ENCODE data around the gene PTRH1.

The PTRH1 gene

DNA sequence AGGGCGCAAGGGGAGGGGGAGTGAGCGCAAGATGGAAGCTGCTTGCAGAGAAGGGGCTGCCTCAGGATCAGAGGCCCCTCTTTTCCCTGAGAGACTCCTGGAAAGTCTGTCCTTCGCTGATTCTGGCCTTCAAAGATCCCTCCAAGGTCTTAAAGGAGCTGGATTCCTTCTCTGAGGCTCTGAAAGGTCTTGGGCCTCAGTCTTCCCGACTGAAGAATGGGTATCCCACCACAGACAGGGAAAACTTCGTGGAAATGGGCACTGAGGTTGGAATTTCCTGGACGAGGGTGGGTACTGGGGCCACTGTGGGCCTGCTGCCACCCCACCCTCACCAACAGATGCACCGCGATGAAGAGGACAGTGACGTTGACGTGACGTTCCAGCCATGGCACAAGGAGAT is 3.1 kb downstream of the PTRH1 start:
- DNase-seq (ENCODE audit: low read depth) = no peak
- no peak overlapping the region for H3K4me3 ChIP-seq (replicated peaks; ENCODE audit: low read depth, low read length)
- no peak for TF ChIP-seq CTCF (IDR thresholded peaks at IDR 0.05; ENCODE audit: low read length, missing control alignments)

DNA sequence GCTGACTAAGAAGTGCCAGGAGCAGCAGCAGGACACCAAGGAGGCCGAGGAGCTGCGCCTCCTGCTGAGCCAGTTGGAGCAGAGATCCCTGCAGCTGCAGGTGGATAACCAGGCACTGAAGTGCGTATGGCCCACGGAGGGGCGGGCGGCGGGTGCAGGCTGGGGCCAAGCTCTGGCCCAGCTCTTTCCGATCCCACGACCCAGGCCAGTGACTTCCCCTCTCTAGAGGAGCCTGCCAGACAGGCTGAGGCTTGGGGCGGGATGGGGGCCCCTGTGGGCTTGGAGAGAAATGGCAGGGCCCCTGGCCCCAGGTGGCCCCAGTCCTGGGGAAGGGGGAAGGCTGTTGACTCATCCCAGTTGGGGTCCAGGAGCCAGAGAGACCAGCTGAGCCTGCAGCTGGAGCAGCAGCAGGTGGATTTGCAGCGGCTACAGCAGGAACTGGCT is 3.6 kb downstream of the PTRH1 start:
- H3K4me3 ChIP-seq (replicated peaks; ENCODE audit: low read depth, low read length) = no peak overlapping the region
- no peak for TF ChIP-seq CTCF (IDR thresholded peaks at IDR 0.05; ENCODE audit: low read length, missing control alignments)
- no peak for DNase-seq (ENCODE audit: low read depth)

- H3K4me3 ChIP-seq (replicated peaks; ENCODE audit: low read depth, low read length) = no peak overlapping the region
- no peak for TF ChIP-seq CTCF (IDR thresholded peaks at IDR 0.05; ENCODE audit: low read length, missing control alignments)
- no peak for DNase-seq (ENCODE audit: low read depth)
Observed at GRCh38 chr9:127711226-127711701, 4.2 kb downstream of the PTRH1 start.

- DNase-seq (ENCODE audit: low read depth) = no peak
- TF ChIP-seq CTCF (IDR thresholded peaks at IDR 0.05; ENCODE audit: low read length, missing control alignments) = no peak
- H3K4me3 ChIP-seq (replicated peaks; ENCODE audit: low read depth, low read length) = no peak overlapping the region
Observed at GRCh38 chr9:127710204-127710783, 5.2 kb downstream of the PTRH1 start.

DNA sequence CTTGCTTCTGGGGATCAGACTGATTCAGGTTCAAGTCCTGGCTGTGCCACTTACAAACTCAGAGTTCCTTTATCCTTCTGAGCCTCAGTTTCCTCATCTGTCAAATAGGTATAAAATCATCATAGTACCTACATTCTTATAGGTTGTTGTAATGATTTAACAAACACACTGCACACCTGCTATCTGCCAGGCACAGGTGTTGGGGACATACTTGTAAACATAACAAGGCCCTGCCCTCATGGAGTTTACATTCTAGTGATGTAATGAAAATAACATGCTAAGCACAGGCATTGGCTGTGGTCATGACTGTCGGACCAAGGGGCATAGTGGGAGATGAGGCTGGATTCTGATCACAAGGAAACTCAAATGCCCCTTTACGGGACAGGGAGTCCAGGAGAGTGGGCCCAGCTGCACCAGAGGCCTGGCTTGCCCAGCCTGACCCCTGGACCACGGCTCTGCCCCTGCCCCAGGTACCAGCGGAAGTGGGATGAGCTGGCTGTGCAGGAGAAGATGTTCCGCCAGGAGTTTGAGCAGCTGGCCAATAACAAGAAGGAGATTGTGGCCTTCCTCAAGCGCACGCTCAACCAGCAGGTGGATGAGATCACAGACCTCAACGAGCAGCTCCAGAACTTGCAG is 6.4 kb downstream of the PTRH1 start:
- TF ChIP-seq CTCF (IDR thresholded peaks at IDR 0.05; ENCODE audit: low read length, missing control alignments) = no peak
- no peak overlapping the region for H3K4me3 ChIP-seq (replicated peaks; ENCODE audit: low read depth, low read length)
- no peak for DNase-seq (ENCODE audit: low read depth)

DNA sequence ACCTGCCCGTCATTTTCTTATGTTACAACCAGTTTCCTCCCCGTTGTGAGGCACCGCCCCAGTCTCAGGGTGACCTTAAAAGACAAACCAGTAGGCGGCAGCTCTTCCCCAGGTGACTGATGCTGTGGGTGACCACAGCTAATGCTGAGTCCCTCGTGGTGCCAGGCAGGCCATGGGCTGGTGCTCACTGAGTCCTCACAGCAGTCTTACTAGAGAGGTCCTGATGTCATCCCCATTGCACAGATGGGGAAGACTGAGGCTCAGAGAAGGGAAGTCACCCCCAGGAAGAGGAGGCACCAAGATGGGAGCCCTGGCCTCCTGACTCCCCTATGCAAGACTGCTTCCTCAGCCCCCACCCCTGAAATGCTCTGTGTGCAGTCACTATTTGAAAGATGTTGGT is 7.7 kb downstream of the PTRH1 start:
- no peak overlapping the region for H3K4me3 ChIP-seq (replicated peaks; ENCODE audit: low read depth, low read length)
- TF ChIP-seq CTCF (IDR thresholded peaks at IDR 0.05; ENCODE audit: low read length, missing control alignments) = no peak
- no peak for DNase-seq (ENCODE audit: low read depth)

DNA sequence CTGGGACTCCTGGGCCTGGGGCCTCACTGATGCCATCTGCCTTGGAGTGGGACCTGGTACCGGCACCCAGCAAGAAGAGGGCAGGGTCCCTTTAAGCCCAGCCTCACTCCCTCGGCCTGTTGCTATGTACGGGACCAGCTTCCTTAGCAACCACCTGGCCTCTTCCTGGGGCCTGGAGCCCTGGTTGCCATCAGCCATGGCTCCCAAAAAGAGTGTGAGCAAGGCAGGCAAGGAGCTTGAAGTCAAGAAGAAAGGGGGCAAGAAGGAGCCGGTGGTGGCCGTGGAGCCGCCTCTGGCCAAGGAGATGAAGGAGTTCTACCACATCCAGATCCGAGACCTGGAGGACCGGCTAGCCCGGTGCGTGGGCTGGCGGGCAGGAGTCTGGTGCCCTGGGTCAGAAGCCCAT is 8.6 kb downstream of the PTRH1 start, which contains the start of gene CFAP157:
Gene CFAP157 (plus strand): TSS at position 153 of the 406 bp plus-strand sequence. CDS start 44 bp downstream, at position 197.
- peak; percentile 18 for DNase-seq (ENCODE audit: low read depth)
- no peak within 1 kb of the TSS for H3K4me3 ChIP-seq (replicated peaks; ENCODE audit: low read depth, low read length)
- TF ChIP-seq CTCF (IDR thresholded peaks at IDR 0.05; ENCODE audit: low read length, missing control alignments) = no peak

Data from fibroblast of pulmonary artery (primary cell).